HG02610 (cell line): ENCODE measurements around the gene YIPF4.
"Not testable (repeated sequence)": the region's sequence is repeated elsewhere in the genome, so short reads cannot be mapped to it uniquely, and the experiment has no call there.

Source experiments
- ATAC-seq: cut with Tn5 transposase; IDR thresholded peaks from one replicate; pipeline ENCODE4 v1.9.1; 2021; ENCODE audit warnings: mild to moderate bottlenecking, moderate library complexity; ENCODE audit not compliant: unreplicated experiment

Gene YIPF4

GRCh38 chr2:32277674-32278477, at the start of gene YIPF4:
Gene YIPF4 (plus strand): TSS chr2:32277904. CDS start chr2:32278156, 252 bp downstream.
- ATAC-seq = peak; percentile 98

- no peak for ATAC-seq
Measured at GRCh38 chr2:32228181-32228580, 49.5 kb upstream of the YIPF4 start.

GRCh38 chr2:32229635-32230034, 48.1 kb upstream of the YIPF4 start:
- no peak for ATAC-seq

GRCh38 chr2:32231959-32232358, 45.7 kb upstream of the YIPF4 start:
- no peak for ATAC-seq

- ATAC-seq = no peak
Measured at GRCh38 chr2:32235315-32235714, 42.4 kb upstream of the YIPF4 start.

GRCh38 chr2:32237488-32237887, 40.2 kb upstream of the YIPF4 start:
- ATAC-seq = no peak

GRCh38 chr2:32237996-32238395, 39.7 kb upstream of the YIPF4 start:
- no peak for ATAC-seq

- ATAC-seq = no peak
Measured at GRCh38 chr2:32242331-32242730, 35.4 kb upstream of the YIPF4 start.

- no peak for ATAC-seq
Measured at GRCh38 chr2:32246911-32247310, 30.8 kb upstream of the YIPF4 start.

- ATAC-seq = no peak
Measured at GRCh38 chr2:32248299-32248698, 29.4 kb upstream of the YIPF4 start.

- ATAC-seq = no peak
Measured at GRCh38 chr2:32249731-32250236, 27.9 kb upstream of the YIPF4 start.

- no peak for ATAC-seq
Measured at GRCh38 chr2:32250290-32250689, 27.4 kb upstream of the YIPF4 start.

GRCh38 chr2:32258242-32258641, 19.5 kb upstream of the YIPF4 start:
- ATAC-seq = no peak

- no peak for ATAC-seq
Measured at GRCh38 chr2:32260376-32260775, 17.3 kb upstream of the YIPF4 start.

GRCh38 chr2:32262105-32262504, 15.6 kb upstream of the YIPF4 start:
- ATAC-seq = no peak

- ATAC-seq = peak; percentile 87
Measured at GRCh38 chr2:32264422-32265105, 13.1 kb upstream of the YIPF4 start, which contains the start of gene NLRC4. Gene NLRC4 (minus strand): TSS chr2:32264886. CDS start chr2:32256775, 8,111 bp downstream.

- no peak for ATAC-seq
Measured at GRCh38 chr2:32271063-32271462, 6.6 kb upstream of the YIPF4 start.

GRCh38 chr2:32272279-32272678, 5.4 kb upstream of the YIPF4 start:
- ATAC-seq = no peak

GRCh38 chr2:32274289-32274688, 3.4 kb upstream of the YIPF4 start:
- no peak for ATAC-seq

- not testable (repeated sequence) for ATAC-seq
Measured at GRCh38 chr2:32275790-32276189, 1.9 kb upstream of the YIPF4 start.

GRCh38 chr2:32277363-32277673, 386 bp upstream of the YIPF4 start:
- ATAC-seq = no peak

GRCh38 chr2:32278478-32278853, 762 bp downstream of the YIPF4 start:
- ATAC-seq = no peak
